ENCODE data around the gene CEBPG. TPM values are rescaled to one million over a fixed set of nuclear protein-coding genes. Genes with fewer than 3 reads are reported as not detected.

The CEBPG gene
- polyA plus RNA-seq, 1 donor from 2014 or later, result 67.5 TPM

- H3K27ac ChIP-seq (ENCODE audit: low read length), result no peak overlapping the region
- H3K9me3 ChIP-seq (ENCODE audit: low read length), result no peaks in the 10 kb centered on the region
- no peak for TF ChIP-seq EP300 (conservative IDR thresholded peaks at IDR 0.05; ENCODE audit: poor library complexity, severe bottlenecking)
- no peak for TF ChIP-seq TAF1 (IDR thresholded peaks at IDR 0.05; ENCODE audit: low read depth)
- no peaks in the 10 kb centered on the region for H3K27me3 ChIP-seq (ENCODE audit: insufficient read depth, low read depth, low read length)
- no peak overlapping the region for H3K4me3 ChIP-seq (ENCODE audit: low read length)
- H3K36me3 ChIP-seq (ENCODE audit: insufficient read depth, low read length), result no peaks in the 10 kb centered on the region
- no peak overlapping the region for H3K9ac ChIP-seq (ENCODE audit: low read length)
- H3K9me2 ChIP-seq (ENCODE audit: insufficient read depth, low read length), result no peaks in the 10 kb centered on the region
- no peak overlapping the region for H3K4me2 ChIP-seq (ENCODE audit: low read length)
- H3F3A ChIP-seq (ENCODE audit: insufficient read depth, low read length, poor library complexity, severe bottlenecking), result no peaks in the 10 kb centered on the region
- no peaks in the 10 kb centered on the region for H3K79me2 ChIP-seq (replicated peaks; ENCODE audit: insufficient read depth, low read length)
- H2AFZ ChIP-seq (ENCODE audit: low read depth, low read length), result no peak overlapping the region
- no peaks in the 10 kb centered on the region for H4K20me1 ChIP-seq (ENCODE audit: insufficient read depth)
Measured at GRCh38 chr19:33399745-33400681, 26.5 kb downstream of the CEBPG start.

- Histone ChIP-seq H3K9ac (ENCODE audit: low read length) (no peak overlapping the region), H3K4me3 (ENCODE audit: low read length) (no peak overlapping the region), H3K27ac (ENCODE audit: low read length) (no peak overlapping the region), H2AFZ (ENCODE audit: low read depth, low read length) (no peak overlapping the region), H3K36me3 (ENCODE audit: insufficient read depth, low read length) (no peaks in the 10 kb centered on the region), H3K79me2 (replicated peaks; ENCODE audit: insufficient read depth, low read length) (no peaks in the 10 kb centered on the region), H3K27me3 (ENCODE audit: insufficient read depth, low read depth, low read length) (no peaks in the 10 kb centered on the region), H4K20me1 (ENCODE audit: insufficient read depth) (no peaks in the 10 kb centered on the region), H3K9me2 (ENCODE audit: insufficient read depth, low read length) (no peaks in the 10 kb centered on the region), H3K4me2 (ENCODE audit: low read length) (no peak overlapping the region), H3K9me3 (ENCODE audit: low read length) (no peaks in the 10 kb centered on the region), H3F3A (ENCODE audit: insufficient read depth, low read length, poor library complexity, severe bottlenecking) (no peaks in the 10 kb centered on the region)
- TF ChIP-seq POLR2AphosphoS5 (IDR thresholded peaks at IDR 0.05), result no peak
- no peak for TF ChIP-seq REST (IDR thresholded peaks at IDR 0.05; ENCODE audit: borderline replicate concordance)
- TF ChIP-seq TAF1 (IDR thresholded peaks at IDR 0.05; ENCODE audit: low read depth), result no peak
- no peak for TF ChIP-seq MXI1 (conservative IDR thresholded peaks at IDR 0.05; ENCODE audit: poor library complexity, severe bottlenecking)
- no peak for TF ChIP-seq RAD21 (conservative IDR thresholded peaks at IDR 0.05)
- no peak for TF ChIP-seq CTCF (IDR thresholded peaks at IDR 0.05; ENCODE audit: poor library complexity, severe bottlenecking)
- TF ChIP-seq SMC3 (conservative IDR thresholded peaks at IDR 0.05; ENCODE audit: poor library complexity), result no peak
- TF ChIP-seq EP300 (conservative IDR thresholded peaks at IDR 0.05; ENCODE audit: poor library complexity, severe bottlenecking), result no peak
- TF ChIP-seq EZH2 (IDR thresholded peaks at IDR 0.05; ENCODE audit: borderline replicate concordance, insufficient read depth, low read length, poor library complexity, severe bottlenecking), result no peak
Measured at GRCh38 chr19:33400856-33401682, 27.6 kb downstream of the CEBPG start.
